ENCODE results near the gene FAM240A.
A peak's percentile ranks its signal among the peaks of the same experiment; 100 is the strongest.
"Not testable (repeated sequence)": the region's sequence is repeated elsewhere in the genome, so short reads cannot be mapped to it uniquely, and the experiment has no call there.

The FAM240A gene

GRCh38 chr3:46612324-46612723 is at the start of gene FAM240A:
FAM240A (plus strand) TSS chr3:46612525; CDS start chr3:46612684, 159 bp downstream.
- no peak for DNase-seq

- no peak for DNase-seq
These were observed 47.9 kb upstream of the FAM240A start for GRCh38 chr3:46564190-46565021.

- DNase-seq: no peak
These were observed 47.2 kb upstream of the FAM240A start for GRCh38 chr3:46565077-46565476.

GRCh38 chr3:46565607-46566039 is 46.7 kb upstream of the FAM240A start:
- no peak for DNase-seq

GRCh38 chr3:46566040-46566641 is 46.2 kb upstream of the FAM240A start, which contains the start of gene LRRC2:
LRRC2 (minus strand) TSS chr3:46566302; CDS start chr3:46551591, 14,711 bp downstream.
- peak; percentile 9 for DNase-seq

GRCh38 chr3:46571684-46572083 is 40.6 kb upstream of the FAM240A start:
- no peak for DNase-seq

- no peak for DNase-seq
These were observed 38.6 kb upstream of the FAM240A start for GRCh38 chr3:46573701-46574100.

- DNase-seq: peak; percentile 29
These were observed 38.1 kb upstream of the FAM240A start for GRCh38 chr3:46574243-46574646.

- DNase-seq: no peak
These were observed 37.3 kb upstream of the FAM240A start for GRCh38 chr3:46574881-46575576.

- DNase-seq: no peak
These were observed 36.6 kb upstream of the FAM240A start for GRCh38 chr3:46575577-46576222.

- no peak for DNase-seq
These were observed 35.9 kb upstream of the FAM240A start for GRCh38 chr3:46576386-46576785.

- DNase-seq: no peak
These were observed 35.4 kb upstream of the FAM240A start for GRCh38 chr3:46576879-46577278.

GRCh38 chr3:46577580-46578249 is 34.6 kb upstream of the FAM240A start:
- not testable (repeated sequence) for DNase-seq

- no peak for DNase-seq
These were observed 33.2 kb upstream of the FAM240A start for GRCh38 chr3:46578973-46579755.

GRCh38 chr3:46579756-46580286 is 32.5 kb upstream of the FAM240A start:
- no peak for DNase-seq

- DNase-seq: no peak
These were observed 31.6 kb upstream of the FAM240A start for GRCh38 chr3:46580675-46581074.

GRCh38 chr3:46584598-46585467 is 27.5 kb upstream of the FAM240A start:
- no peak for DNase-seq

GRCh38 chr3:46585799-46586693 is 26.3 kb upstream of the FAM240A start:
- DNase-seq: no peak

GRCh38 chr3:46586738-46587246 is 25.5 kb upstream of the FAM240A start:
- no peak for DNase-seq
